ENCODE measurements around the gene RAC2.

Gene RAC2

GRCh38 chr22:37228106-37229011 lies 15.7 kb downstream of the RAC2 start:
- H3K4me3 ChIP-seq (ENCODE audit: low read depth, low read length): no peak overlapping the region
- TF ChIP-seq, protein P1, sequence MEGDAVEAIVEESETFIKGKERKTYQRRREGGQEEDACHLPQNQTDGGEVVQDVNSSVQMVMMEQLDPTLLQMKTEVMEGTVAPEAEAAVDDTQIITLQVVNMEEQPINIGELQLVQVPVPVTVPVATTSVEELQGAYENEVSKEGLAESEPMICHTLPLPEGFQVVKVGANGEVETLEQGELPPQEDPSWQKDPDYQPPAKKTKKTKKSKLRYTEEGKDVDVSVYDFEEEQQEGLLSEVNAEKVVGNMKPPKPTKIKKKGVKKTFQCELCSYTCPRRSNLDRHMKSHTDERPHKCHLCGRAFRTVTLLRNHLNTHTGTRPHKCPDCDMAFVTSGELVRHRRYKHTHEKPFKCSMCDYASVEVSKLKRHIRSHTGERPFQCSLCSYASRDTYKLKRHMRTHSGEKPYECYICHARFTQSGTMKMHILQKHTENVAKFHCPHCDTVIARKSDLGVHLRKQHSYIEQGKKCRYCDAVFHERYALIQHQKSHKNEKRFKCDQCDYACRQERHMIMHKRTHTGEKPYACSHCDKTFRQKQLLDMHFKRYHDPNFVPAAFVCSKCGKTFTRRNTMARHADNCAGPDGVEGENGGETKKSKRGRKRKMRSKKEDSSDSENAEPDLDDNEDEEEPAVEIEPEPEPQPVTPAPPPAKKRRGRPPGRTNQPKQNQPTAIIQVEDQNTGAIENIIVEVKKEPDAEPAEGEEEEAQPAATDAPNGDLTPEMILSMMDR (IDR thresholded peaks at IDR 0.05; ENCODE audit: low read depth, low read length): no peak
- in situ Hi-C loops (cut with HindIII; ENCODE audit: low sequenced_read_pairs): no loop called here
- peak; percentile 57 for DNase-seq (ENCODE audit: low read depth, low spot score)

GRCh38 chr22:37226514-37226913 lies 17.6 kb downstream of the RAC2 start:
- TF ChIP-seq, protein P1 (IDR thresholded peaks at IDR 0.05; ENCODE audit: low read depth, low read length): no peak
- no peak for DNase-seq (ENCODE audit: low read depth, low spot score)
- H3K4me3 ChIP-seq (ENCODE audit: low read depth, low read length): no peak overlapping the region
- in situ Hi-C loops (cut with HindIII; ENCODE audit: low sequenced_read_pairs): no loop called here

- no peak overlapping the region for H3K4me3 ChIP-seq (ENCODE audit: low read depth, low read length)
- in situ Hi-C loops (cut with HindIII; ENCODE audit: low sequenced_read_pairs): no loop called here
- TF ChIP-seq, protein P1 (IDR thresholded peaks at IDR 0.05; ENCODE audit: low read depth, low read length): no peak
- no peak for DNase-seq (ENCODE audit: low read depth, low spot score)
Observed at GRCh38 chr22:37226087-37226486, 18.0 kb downstream of the RAC2 start.

- H3K4me3 ChIP-seq (ENCODE audit: low read depth, low read length): no peak overlapping the region
- in situ Hi-C loops (cut with HindIII; ENCODE audit: low sequenced_read_pairs): no loop called here
- no peak for DNase-seq (ENCODE audit: low read depth, low spot score)
- TF ChIP-seq, protein P1 (IDR thresholded peaks at IDR 0.05; ENCODE audit: low read depth, low read length): peak; percentile 21
Observed at GRCh38 chr22:37225481-37225880, 18.6 kb downstream of the RAC2 start.

- TF ChIP-seq, protein P1 (IDR thresholded peaks at IDR 0.05; ENCODE audit: low read depth, low read length): no peak
- no peak for DNase-seq (ENCODE audit: low read depth, low spot score)
- in situ Hi-C loops (cut with HindIII; ENCODE audit: low sequenced_read_pairs): no loop called here
- no peak overlapping the region for H3K4me3 ChIP-seq (ENCODE audit: low read depth, low read length)
Observed at GRCh38 chr22:37224757-37225420, 19.2 kb downstream of the RAC2 start.

GRCh38 chr22:37223965-37224551 lies 20.0 kb downstream of the RAC2 start:
- H3K4me3 ChIP-seq (ENCODE audit: low read depth, low read length): no peak overlapping the region
- DNase-seq (ENCODE audit: low read depth, low spot score): no peak
- TF ChIP-seq, protein P1 (IDR thresholded peaks at IDR 0.05; ENCODE audit: low read depth, low read length): no peak
- in situ Hi-C loops (cut with HindIII; ENCODE audit: low sequenced_read_pairs): no loop called here
